HepG2 (cell line): ENCODE data around the gene CTNNA3. TPM values are rescaled to one million over a fixed set of nuclear protein-coding genes. Genes with fewer than 3 reads are reported as not detected.

ENCODE experiments used
- ATAC-seq: fragments of 200-7000 bp; cut with Tn5 transposase; 3 replicates; pipeline ENCODE4 v1.9.1; 2020; ENCODE audit warnings: mild to moderate bottlenecking, moderate library complexity
- BruUV-seq: library from RNA; stranded (reverse); fragments of 400-500 nt; replicated peaks from 2 replicates; lab custom pipeline; 2021; lab: Mats Ljungman, UMichigan
- CTCF ChIA-PET: fragments of 300-600 bp; formaldehyde crosslinking; extraction: SDS; loops from one replicate; lab custom pipeline; 2021; ENCODE audit warnings: low total read pairs, inconsistent platforms, low intra/inter-chr PET ratio; lab: Yijun Ruan, JAX
- POLR2A ChIA-PET: fragments of 350-600 bp; sonication (Branson Sonifier 250); formaldehyde crosslinking; loops from one replicate; lab custom pipeline; 2020; ENCODE audit warnings: antibody characterized with exemption, inconsistent platforms; lab: Yijun Ruan, JAX
- DNase-seq: peaks from one replicate; pipeline ENCODE4 v3.0.0-alpha.2; 2015; ENCODE audit warnings: low spot score
- FAIRE-seq: peaks from 3 replicates; lab custom pipeline; 2011; peaks lifted over from hg19 to GRCh38; lab: Jason Lieb, UNC
- H2AFZ ChIP-seq: one replicate; pipeline ENCODE4 v1.6.1; 2011; ENCODE audit warnings: low read length, inconsistent platforms
- H3K27ac ChIP-seq: fragments of 300-600 bp; 3 replicates; pipeline ENCODE4 v1.8.0; 2011; ENCODE audit warnings: mixed run types, mild to moderate bottlenecking, mixed read lengths, low read length, inconsistent platforms; ENCODE audit not compliant: insufficient read depth; ENCODE audit errors: extremely low read length
- H3K27me3 ChIP-seq, 2 experiments: fragments of 200-600 bp in 1 of 2; 2 replicates in 1 of 2; 3 replicates in 1 of 2; pipeline versions ENCODE4 v1.6.0 to v1.8.0; 2011; ENCODE audit warnings: low read length in 2 of 2, mild to moderate bottlenecking in 2 of 2, moderate library complexity in 2 of 2, inconsistent platforms in 1 of 2; ENCODE audit not compliant: insufficient read depth in 2 of 2, control insufficient read depth in 1 of 2
- H3K36me3 ChIP-seq, 2 experiments: fragments of 200-600 bp in 1 of 2; replicated peaks in 1 of 2; 2 replicates in 1 of 2; 3 replicates in 1 of 2; pipeline versions ENCODE4 v1.5.1 to v1.8.0; 2011; ENCODE audit warnings: low read length in 2 of 2, inconsistent platforms in 1 of 2; ENCODE audit not compliant: insufficient read depth in 2 of 2, control insufficient read depth in 1 of 2
- H3K4me1 ChIP-seq: 2 replicates; pipeline ENCODE4 v1.5.1; 2012; ENCODE audit warnings: low read length, inconsistent platforms; ENCODE audit not compliant: insufficient read depth
- H3K4me2 ChIP-seq: 2 replicates; pipeline ENCODE4 v1.6.0; 2011; ENCODE audit warnings: low read depth, low read length, inconsistent platforms
- H3K4me3 ChIP-seq, 3 experiments: fragments of 200-600 bp in 1 of 3; sonication (generic), shearing (Covaris generic) in 1 of 3; replicated peaks in 1 of 3; 2 replicates each; pipeline ENCODE4 v1.5.1; 2011 to 2016; ENCODE audit warnings: low read length in 3 of 3, inconsistent platforms in 2 of 3, low read depth in 2 of 3, mild to moderate bottlenecking in 2 of 3, control low read depth in 1 of 3, mixed read lengths in 1 of 3; ENCODE audit not compliant: insufficient read depth in 1 of 3
- H3K79me2 ChIP-seq: one replicate; pipeline ENCODE4 v1.6.1; 2011; ENCODE audit warnings: low read length, inconsistent platforms; ENCODE audit not compliant: insufficient read depth
- H3K9ac ChIP-seq: 2 replicates; pipeline ENCODE4 v1.6.0; 2011; ENCODE audit warnings: mild to moderate bottlenecking, low read depth, low read length, inconsistent platforms; ENCODE audit not compliant: insufficient read depth
- H3K9me3 ChIP-seq: 2 replicates; pipeline ENCODE4 v1.5.1; 2012; ENCODE audit warnings: mild to moderate bottlenecking, low read length
- H4K20me1 ChIP-seq: 2 replicates; pipeline ENCODE4 v1.6.0; 2011; ENCODE audit warnings: inconsistent platforms, mild to moderate bottlenecking, low read length, moderate library complexity; ENCODE audit not compliant: insufficient read depth
- ELF3 ChIP-seq: IDR thresholded peaks from 2 replicates; pipeline ENCODE4 v1.6.1; 2016; ENCODE audit warnings: missing genetic modification reagents, missing compliant biosample characterization
- HOXA5 ChIP-seq: sonication (generic); formaldehyde crosslinking; IDR thresholded peaks from 2 replicates; pipeline ENCODE4 v1.4.0; 2020; ENCODE audit warnings: missing genetic modification reagents
- MEIS2 ChIP-seq: sonication (generic); formaldehyde crosslinking; IDR thresholded peaks from 2 replicates; pipeline ENCODE4 v1.9.0; 2021; ENCODE audit warnings: mild to moderate bottlenecking, missing genetic modification reagents
- MTF2 ChIP-seq: sonication (generic); formaldehyde crosslinking; IDR thresholded peaks from 2 replicates; pipeline ENCODE4 v1.5.0; 2020; ENCODE audit warnings: missing genetic modification reagents, borderline replicate concordance
- SCMH1 ChIP-seq: sonication (generic); formaldehyde crosslinking; IDR thresholded peaks from 2 replicates; pipeline ENCODE4 v1.9.0; 2021; ENCODE audit warnings: missing genetic modification reagents, mild to moderate bottlenecking, borderline replicate concordance
- SETDB1 ChIP-seq: sonication (generic); formaldehyde crosslinking; IDR thresholded peaks from 2 replicates; pipeline ENCODE4 v1.5.1; 2020; ENCODE audit warnings: missing genetic modification reagents, mild to moderate bottlenecking, borderline replicate concordance
- TFDP1 ChIP-seq: IDR thresholded peaks from 2 replicates; pipeline ENCODE4 v1.6.1; 2016; ENCODE audit warnings: missing compliant biosample characterization, missing genetic modification reagents, borderline replicate concordance
- ZC3H4 ChIP-seq: sonication (generic); formaldehyde crosslinking; IDR thresholded peaks from 2 replicates; pipeline ENCODE4 v1.4.0; 2020; ENCODE audit warnings: missing genetic modification reagents, borderline replicate concordance
- ZFP1 ChIP-seq: IDR thresholded peaks from 2 replicates; pipeline ENCODE4 v1.6.1; 2016
- ZMYM4 ChIP-seq: sonication (generic); formaldehyde crosslinking; IDR thresholded peaks from 2 replicates; pipeline ENCODE4 v1.8.1; 2023; ENCODE audit warnings: mild to moderate bottlenecking, missing genetic modification reagents
- ZNF251 ChIP-seq: sonication (generic); formaldehyde crosslinking; IDR thresholded peaks from 2 replicates; pipeline ENCODE4 v1.9.0; 2021; ENCODE audit warnings: mild to moderate bottlenecking, missing genetic modification reagents
- ZNF256 ChIP-seq: sonication (generic); formaldehyde crosslinking; conservative IDR thresholded peaks from 2 replicates; pipeline ENCODE4 v1.4.0; 2020; ENCODE audit warnings: missing genetic modification reagents
- ZNF350 ChIP-seq: sonication (generic); formaldehyde crosslinking; IDR thresholded peaks from 2 replicates; pipeline ENCODE4 v1.4.0; 2020; ENCODE audit warnings: mild to moderate bottlenecking, low read depth, missing genetic modification reagents, borderline replicate concordance
- ZNF407 ChIP-seq: sonication (generic); formaldehyde crosslinking; IDR thresholded peaks from one replicate; pipeline ENCODE4 v1.5.1; 2020; ENCODE audit warnings: mild to moderate bottlenecking, missing genetic modification reagents; ENCODE audit errors: not compliant biosample characterization
- ZNF44 ChIP-seq: sonication (generic); formaldehyde crosslinking; IDR thresholded peaks from 2 replicates; pipeline ENCODE4 v1.5.1; 2020; ENCODE audit warnings: mild to moderate bottlenecking, missing genetic modification reagents
- WGBS: methylation state at CpG from one replicate; pipeline ENCODE4 v1.1.6; 2017; ENCODE audit warnings: low lambda C conversion rate; 5-methylcytosine and 5-hydroxymethylcytosine counted together
- in situ Hi-C: cut with HindIII; loops from 2 replicates; pipeline ENCODE4 v1.10.0; 2017; ENCODE audit warnings: low pct_unique_long_range_greater_than_20kb; ENCODE audit not compliant: extremely low pct_ligation_motif_present
- intact Hi-C: fragments of 100-400 bp; cut with micrococcal nuclease; formaldehyde crosslinking; loops from one replicate; pipeline ENCODE4 v1.10.0; 2022; ENCODE audit not compliant: unreplicated experiment
- polyA plus RNA-seq, 8 experiments: library from polyadenylated mRNA; depleted of rRNA in 3 of 8; stranded (reverse) in 7 of 8; unstranded in 1 of 8; fragments of >200 nt; fragmentation: Illumina TruSeq in 4 of 8; extraction: Trizol in 4 of 8; gene quantifications; 2 replicates each; pipeline versions ENCODE4 v1.2.1 to v1.2.3, GENCODE V29; 2011 to 2016; ENCODE audit warnings: low read depth in 4 of 8, missing spikeins in 1 of 8, mixed read lengths in 1 of 8; ENCODE audit not compliant: insufficient read depth in 1 of 8
- total RNA-seq, 5 experiments: library from RNA; depleted of rRNA; stranded (reverse); fragments of >200 nt; fragmentation: Illumina TruSeq; extraction: Trizol; gene quantifications; 2 replicates each; pipeline ENCODE4 v1.2.3, GENCODE V29; 2016; ENCODE audit warnings: low read depth in 1 of 5
- TF ChIP-seq, protein P1 (sequence below): sonication (generic); formaldehyde crosslinking; IDR thresholded peaks from 2 replicates; pipeline ENCODE4 v1.5.0; 2020; ENCODE audit warnings: missing genetic modification reagents

CTNNA3 gene
- total and polyA plus RNA-seq, 2 of the 13 experiments (the other 11 are each of a cell fraction or from before 2014, with no cell fraction given): not detected

DNA sequence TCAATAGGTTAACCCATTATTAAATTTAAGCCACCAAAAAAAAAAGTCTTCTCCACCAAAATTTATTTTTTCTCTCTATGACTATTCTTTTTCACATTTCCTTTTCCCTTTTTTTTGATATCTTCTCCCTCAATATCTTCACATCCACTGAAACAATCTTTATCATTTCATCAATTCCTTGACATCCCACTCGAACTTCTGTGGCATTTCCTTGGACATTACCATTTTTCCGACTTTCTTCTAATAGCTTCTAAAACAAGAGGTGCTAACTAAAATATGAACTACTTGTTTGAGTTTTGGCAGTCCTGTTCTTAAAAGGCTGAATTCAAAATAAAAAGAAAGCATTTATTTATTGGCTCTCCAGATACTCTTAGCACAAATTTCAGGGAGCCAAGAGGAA, 684 bp upstream of the CTNNA3 start:
- POLR2A ChIA-PET: no interaction called here
- H3K4me2 ChIP-seq: no peak overlapping the region
- no peak overlapping the region for H3K9ac ChIP-seq
- H4K20me1 ChIP-seq: no peaks in the 10 kb centered on the region
- no peaks in the 10 kb centered on the region for H3K4me1 ChIP-seq
- no peak overlapping the region for H3K27ac ChIP-seq
- in situ Hi-C loops (loop anchor here (5.0 kb wide), 1 partner anchor 86 kb away; no protein-coding TSS in a partner anchor), intact Hi-C loops (loop anchor here (1.0 to 5.0 kb wide), 2 partner anchors 66 to 84 kb away; no protein-coding TSS in a partner anchor)
- H3K36me3 ChIP-seq: no peaks in the 10 kb centered on the region
- CTCF ChIA-PET: interaction anchor here (3.3 kb wide), 1 partner anchor 83 kb away, joined by 58 read pairs; no protein-coding TSS in a partner anchor
- no peak for ATAC-seq
- no TSS peak for BruUV-seq
- no peak for FAIRE-seq
- H3K9me3 ChIP-seq: no peaks in the 10 kb centered on the region
- no peak overlapping the region for H2AFZ ChIP-seq
- 1% methylated on average over 2 of the region's 2 CpGs for WGBS
- no peak overlapping the region for H3K4me3 ChIP-seq
- DNase-seq: no peak
- no peaks in the 10 kb centered on the region for H3K79me2 ChIP-seq
- peaks cover 0 to 5% of the 10 kb centered on the region in 2 experiments; a peak in 3 of 5 replicates for H3K27me3 ChIP-seq
- TF ChIP-seq HOXA5 (CRISPR knock-in tag): no peak
- TF ChIP-seq ZNF407 (CRISPR knock-in tag): no peak
- TF ChIP-seq, protein P1, sequence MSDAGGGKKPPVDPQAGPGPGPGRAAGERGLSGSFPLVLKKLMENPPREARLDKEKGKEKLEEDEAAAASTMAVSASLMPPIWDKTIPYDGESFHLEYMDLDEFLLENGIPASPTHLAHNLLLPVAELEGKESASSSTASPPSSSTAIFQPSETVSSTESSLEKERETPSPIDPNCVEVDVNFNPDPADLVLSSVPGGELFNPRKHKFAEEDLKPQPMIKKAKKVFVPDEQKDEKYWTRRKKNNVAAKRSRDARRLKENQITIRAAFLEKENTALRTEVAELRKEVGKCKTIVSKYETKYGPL: no peak
- TF ChIP-seq TFDP1 (CRISPR knock-in tag): no peak
- no peak for TF ChIP-seq ZNF256 (CRISPR knock-in tag)
- no peak for TF ChIP-seq ZNF44
- no peak for TF ChIP-seq ZMYM4
- TF ChIP-seq ZNF251 (CRISPR knock-in tag): no peak
- TF ChIP-seq SCMH1: no peak
- TF ChIP-seq SETDB1 (CRISPR knock-in tag): no peak
- no peak for TF ChIP-seq ZC3H4 (CRISPR knock-in tag)
- no peak for TF ChIP-seq ZNF350 (CRISPR knock-in tag)
- no peak for TF ChIP-seq MEIS2 (CRISPR knock-in tag)
- TF ChIP-seq ZFP1 (CRISPR knock-in tag): no peak
- no peak for TF ChIP-seq MTF2 (CRISPR knock-in tag)
- TF ChIP-seq ELF3: no peak
